LNCaP clone FGC (cell line): ENCODE data around the gene ATP8B1.

Source experiments
- DNase-seq: peaks from one replicate; pipeline ENCODE4 v3.0.0-alpha.2; 2011; ENCODE audit warnings: low read depth
- H3K4me3 ChIP-seq: 2 replicates; pipeline ENCODE4 v1.5.1; 2011; ENCODE audit warnings: mild to moderate bottlenecking, low read depth, low read length, control low read depth
- TF ChIP-seq, protein P1 (sequence below): IDR thresholded peaks from 2 replicates; pipeline ENCODE4 v1.5.1; 2012; ENCODE audit warnings: mild to moderate bottlenecking; ENCODE audit not compliant: control insufficient read depth, insufficient read depth; ENCODE audit errors: extremely low read depth

ATP8B1 gene

DNA sequence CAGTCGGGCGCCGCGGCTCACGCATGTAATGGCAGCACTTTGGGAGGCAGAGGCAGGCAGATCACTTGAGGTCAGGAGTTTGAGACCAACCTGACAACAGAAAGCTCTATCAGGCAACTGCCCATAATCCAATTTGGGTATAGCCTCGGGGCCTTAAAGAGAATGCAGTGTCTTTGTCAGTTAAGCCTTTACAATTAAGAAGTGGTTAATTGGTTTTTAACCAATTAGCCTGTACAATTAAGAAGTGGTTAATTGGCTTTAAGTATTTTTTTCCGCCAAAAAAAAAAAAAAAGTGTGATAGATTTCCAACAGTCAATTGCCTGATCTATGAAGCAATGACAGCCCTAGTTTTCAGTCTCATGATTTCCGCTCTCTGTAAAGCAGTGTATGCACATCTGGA, 106.8 kb downstream of the ATP8B1 start:
- TF ChIP-seq, protein P1, sequence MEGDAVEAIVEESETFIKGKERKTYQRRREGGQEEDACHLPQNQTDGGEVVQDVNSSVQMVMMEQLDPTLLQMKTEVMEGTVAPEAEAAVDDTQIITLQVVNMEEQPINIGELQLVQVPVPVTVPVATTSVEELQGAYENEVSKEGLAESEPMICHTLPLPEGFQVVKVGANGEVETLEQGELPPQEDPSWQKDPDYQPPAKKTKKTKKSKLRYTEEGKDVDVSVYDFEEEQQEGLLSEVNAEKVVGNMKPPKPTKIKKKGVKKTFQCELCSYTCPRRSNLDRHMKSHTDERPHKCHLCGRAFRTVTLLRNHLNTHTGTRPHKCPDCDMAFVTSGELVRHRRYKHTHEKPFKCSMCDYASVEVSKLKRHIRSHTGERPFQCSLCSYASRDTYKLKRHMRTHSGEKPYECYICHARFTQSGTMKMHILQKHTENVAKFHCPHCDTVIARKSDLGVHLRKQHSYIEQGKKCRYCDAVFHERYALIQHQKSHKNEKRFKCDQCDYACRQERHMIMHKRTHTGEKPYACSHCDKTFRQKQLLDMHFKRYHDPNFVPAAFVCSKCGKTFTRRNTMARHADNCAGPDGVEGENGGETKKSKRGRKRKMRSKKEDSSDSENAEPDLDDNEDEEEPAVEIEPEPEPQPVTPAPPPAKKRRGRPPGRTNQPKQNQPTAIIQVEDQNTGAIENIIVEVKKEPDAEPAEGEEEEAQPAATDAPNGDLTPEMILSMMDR: no peak
- H3K4me3 ChIP-seq: no peak overlapping the region
- DNase-seq: no peak

DNA sequence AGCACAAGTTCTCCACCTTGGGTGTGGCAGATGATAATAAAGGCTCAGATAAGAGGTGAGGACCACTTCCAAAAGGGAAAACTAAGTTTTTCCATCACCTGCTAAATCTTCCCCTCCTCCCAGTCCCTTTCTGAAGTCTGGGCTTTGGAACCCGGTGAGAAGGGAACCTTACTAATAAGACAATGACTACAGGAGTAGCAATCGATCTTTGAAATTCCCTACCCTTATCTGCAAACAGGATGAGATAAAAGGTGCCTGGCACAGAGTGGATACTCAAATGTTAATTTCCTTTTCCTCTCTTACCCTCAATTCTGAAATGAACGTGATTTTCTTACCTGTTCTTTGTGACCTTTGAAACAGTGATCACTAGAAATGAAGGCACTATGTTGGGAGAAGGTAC, 111.8 kb downstream of the ATP8B1 start:
- DNase-seq: no peak
- TF ChIP-seq, protein P1: no peak

DNA sequence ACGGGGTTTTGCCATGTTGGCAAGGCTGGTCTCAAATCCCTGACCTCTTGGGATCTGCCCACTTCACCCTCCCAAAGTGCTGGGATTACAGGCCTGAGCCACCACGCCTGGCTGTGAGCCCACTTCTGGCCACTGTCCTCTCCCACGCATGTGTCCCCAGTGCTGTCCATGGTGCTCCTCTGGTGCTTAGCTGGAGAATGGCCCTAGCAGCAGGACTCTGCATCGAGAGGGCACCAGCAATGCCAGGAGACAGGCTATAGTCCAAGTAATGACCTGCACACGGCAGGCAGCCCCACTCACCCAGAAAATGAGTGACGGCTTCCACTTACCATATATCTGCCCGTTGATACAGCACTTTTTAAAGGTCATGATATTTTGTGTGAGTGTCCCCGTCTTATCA, 115.1 kb downstream of the ATP8B1 start:
- DNase-seq: no peak
- TF ChIP-seq, protein P1: no peak
- no peak overlapping the region for H3K4me3 ChIP-seq

More for the DNA sequence above, 111.8 kb downstream of the ATP8B1 start:
- no peak overlapping the region for H3K4me3 ChIP-seq

DNA sequence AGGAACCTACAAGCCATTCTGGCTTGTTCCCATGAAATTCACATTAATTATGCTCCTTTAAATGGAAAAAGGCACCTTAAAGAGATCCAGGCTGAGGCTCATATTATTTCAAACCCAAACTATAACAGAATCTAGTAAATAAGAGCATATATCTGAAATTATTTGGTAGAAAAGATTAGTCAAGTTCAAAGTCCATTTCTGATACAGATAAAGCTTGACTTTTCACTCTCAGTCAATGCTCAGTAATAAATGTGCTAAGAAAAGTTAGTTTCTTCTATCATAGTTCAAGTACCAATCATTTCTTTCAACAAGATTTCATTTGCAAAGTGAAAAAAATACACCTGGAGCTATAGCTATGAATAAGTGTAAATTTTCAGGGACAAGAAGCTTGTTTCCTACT, 119.6 kb downstream of the ATP8B1 start:
- H3K4me3 ChIP-seq: no peak overlapping the region
- TF ChIP-seq, protein P1: no peak
- DNase-seq: no peak

DNA sequence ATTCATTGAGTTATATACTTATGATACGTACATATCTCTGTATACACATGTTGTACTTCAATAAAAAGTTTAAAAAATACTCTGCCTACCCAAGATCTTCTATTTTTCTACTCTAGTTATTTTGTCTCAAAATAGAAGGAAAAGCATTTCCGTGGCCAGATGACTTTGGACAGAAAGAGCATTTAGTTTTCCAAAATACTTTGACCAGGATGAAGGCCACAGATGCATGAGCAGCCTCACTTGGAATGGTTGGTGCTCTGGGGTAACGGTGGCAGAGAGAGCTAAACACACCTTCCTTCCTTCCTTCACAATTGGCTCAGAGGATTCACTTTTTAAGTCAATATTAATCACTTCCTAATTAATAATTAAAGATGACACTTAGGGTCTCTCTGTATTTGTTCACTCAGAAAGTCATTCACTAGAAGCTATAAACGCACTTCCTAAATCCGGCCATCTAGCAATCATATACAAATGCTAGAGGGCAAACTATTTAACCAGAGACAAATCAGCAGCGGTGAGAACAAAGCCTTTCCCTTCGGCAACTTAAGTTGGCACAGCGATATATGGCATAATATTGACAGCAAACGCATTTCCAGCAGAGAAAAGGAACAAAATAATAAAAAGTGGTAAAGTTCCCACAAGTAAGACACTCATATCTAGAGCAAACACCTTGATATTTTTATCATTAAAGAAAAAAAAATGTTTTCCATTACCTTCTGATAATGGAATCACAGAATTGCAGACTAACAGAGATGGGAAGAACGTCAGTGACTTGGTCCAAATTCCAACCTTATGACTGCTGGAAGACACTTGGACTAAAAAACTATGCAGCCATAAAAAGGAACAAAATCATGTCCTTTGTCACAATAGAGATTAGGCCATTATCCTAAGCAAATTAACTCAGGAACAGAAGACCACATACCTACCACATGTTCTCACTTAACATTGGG, 125.6 kb downstream of the ATP8B1 start:
- no peak overlapping the region for H3K4me3 ChIP-seq
- TF ChIP-seq, protein P1: no peak
- DNase-seq: no peak

DNA sequence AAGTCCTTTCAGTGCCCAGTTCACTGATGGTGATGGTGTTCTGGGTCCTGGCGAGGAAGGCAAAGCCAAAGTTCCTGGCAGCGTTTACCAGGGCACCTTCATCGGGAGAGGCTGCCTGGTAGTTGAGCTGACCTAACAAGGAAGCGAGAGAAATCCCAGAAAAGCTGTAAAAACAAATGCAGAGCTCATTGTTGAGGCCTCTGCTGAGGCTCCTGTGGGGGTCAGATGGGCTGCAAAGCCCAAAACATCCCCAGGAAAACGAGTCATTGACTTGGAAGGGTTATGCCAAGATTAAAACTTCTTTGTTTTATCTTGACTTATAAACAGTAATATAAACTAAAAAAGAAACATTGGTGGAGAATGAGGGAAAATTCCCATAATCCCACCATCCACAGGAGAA, 128.2 kb downstream of the ATP8B1 start:
- no peak for DNase-seq
- TF ChIP-seq, protein P1: no peak
- H3K4me3 ChIP-seq: no peak overlapping the region

DNA sequence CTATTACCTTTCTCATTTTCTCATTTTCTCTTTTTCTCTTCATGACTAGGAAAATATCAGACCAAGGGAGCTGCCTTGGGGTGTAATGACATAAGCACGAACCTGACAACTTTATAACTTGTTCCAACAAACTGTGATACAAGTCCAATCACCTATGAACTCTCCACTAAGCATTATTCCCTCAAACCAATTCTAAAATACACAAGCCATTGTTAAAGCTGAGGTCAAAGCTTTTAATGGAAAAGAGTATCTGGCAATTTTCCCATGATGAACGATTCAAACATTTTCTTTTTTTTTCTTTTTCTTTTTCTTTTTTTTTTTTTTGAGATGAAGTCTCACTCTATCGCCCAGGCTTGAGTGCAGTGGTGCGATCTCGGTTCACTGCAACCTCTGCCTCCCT, 133.1 kb downstream of the ATP8B1 start:
- no peak for DNase-seq
- H3K4me3 ChIP-seq: no peak overlapping the region
- TF ChIP-seq, protein P1: no peak
